Calu3 (cell line): ENCODE results near the gene HOXB5. TPM values are rescaled to one million over a fixed set of nuclear protein-coding genes. Genes with fewer than 3 reads are reported as not detected.
A peak's percentile ranks its signal among the peaks of the same experiment; 100 is the strongest.

Experiments
- BruUV-seq: library from RNA; stranded (reverse); fragments of 400-500 nt; replicated peaks from 2 replicates; lab custom pipeline; 2021; lab: Mats Ljungman, UMichigan
- CTCF ChIA-PET: fragments of 300-600 bp; sonication (Branson Sonifier 250); formaldehyde crosslinking; loops from one replicate; lab custom pipeline; 2022; ENCODE audit warnings: antibody characterized with exemption; lab: Charles Lee
- DNase-seq: peaks from one replicate; pipeline ENCODE4 v3.0.0; 2022
- H3K27ac Mint-ChIP-seq: one replicate; pipeline ENCODE4 v1.8.0; 2022; ENCODE audit warnings: mixed read lengths; ENCODE audit not compliant: unreplicated experiment
- H3K27me3 Mint-ChIP-seq: one replicate; pipeline ENCODE4 v1.8.0; 2022; ENCODE audit warnings: mixed read lengths; ENCODE audit not compliant: unreplicated experiment
- H3K36me3 Mint-ChIP-seq: one replicate; pipeline ENCODE4 v1.8.0; 2022; ENCODE audit warnings: mild to moderate bottlenecking, moderate library complexity, mixed read lengths; ENCODE audit not compliant: insufficient read depth, unreplicated experiment
- H3K4me1 Mint-ChIP-seq: one replicate; pipeline ENCODE4 v1.8.0; 2022; ENCODE audit warnings: mild to moderate bottlenecking, low read depth, mixed read lengths; ENCODE audit not compliant: unreplicated experiment
- H3K4me3 Mint-ChIP-seq: one replicate; pipeline ENCODE4 v1.8.0; 2022; ENCODE audit warnings: mild to moderate bottlenecking, low read depth, moderate library complexity, mixed read lengths; ENCODE audit not compliant: unreplicated experiment
- H3K9me3 Mint-ChIP-seq: one replicate; pipeline ENCODE4 v1.8.0; 2022; ENCODE audit warnings: low read depth, mixed read lengths; ENCODE audit not compliant: unreplicated experiment
- CTCF ChIP-seq: fragments of 200-600 bp; IDR thresholded peaks from one replicate; pipeline ENCODE4 v1.8.0; 2022; ENCODE audit warnings: antibody characterized with exemption; ENCODE audit not compliant: unreplicated experiment
- intact Hi-C: fragments of 100-400 bp; cut with micrococcal nuclease; formaldehyde crosslinking; loops from one replicate; pipeline ENCODE4 v1.10.0; 2022; ENCODE audit not compliant: unreplicated experiment
- total RNA-seq: library from RNA; stranded (reverse); gene quantifications from 2 replicates; pipeline ENCODE4 v1.2.3, GENCODE V29; 2022

Gene HOXB5
- total RNA-seq, 1 experiment from 2014 or later: 48.5 TPM

- no peak for DNase-seq
- peak overlapping the region; percentile 66 for H3K27ac Mint-ChIP-seq
- H3K4me3 Mint-ChIP-seq: no peak overlapping the region
- no TSS peak for BruUV-seq
- CTCF ChIA-PET: interaction anchor here (1.2 kb wide), 1 partner anchor 222 kb away, joined by 3 read pairs; no protein-coding TSS in a partner anchor
- intact Hi-C loops: loop anchor here (5.0 kb wide), 2 partner anchors 32 to 282 kb away; no protein-coding TSS in a partner anchor
- peaks cover 15% of the 10 kb centered on the region for H3K27me3 Mint-ChIP-seq
- peaks cover 51% of the 10 kb centered on the region for H3K4me1 Mint-ChIP-seq
- no peaks in the 10 kb centered on the region for H3K9me3 Mint-ChIP-seq
- peaks cover 99% of the 10 kb centered on the region for H3K36me3 Mint-ChIP-seq
- no peak for TF ChIP-seq CTCF
Measured at GRCh38 chr17:48574505-48575065, 19.0 kb downstream of the HOXB5 start.

GRCh38 chr17:48571826-48572417, 21.7 kb downstream of the HOXB5 start:
- Mint-ChIP-seq H3K27ac (peak overlapping the region; percentile 66), H3K4me1 (peaks cover 39% of the 10 kb centered on the region), H3K27me3 (no peaks in the 10 kb centered on the region), H3K4me3 (no peak overlapping the region), H3K36me3 (peaks cover 86% of the 10 kb centered on the region), H3K9me3 (no peaks in the 10 kb centered on the region)
- TF ChIP-seq CTCF: no peak
- CTCF ChIA-PET: no interaction called here
- no peak for DNase-seq
- no TSS peak for BruUV-seq
- intact Hi-C loops: no loop called here

- Mint-ChIP-seq H3K27me3 (no peaks in the 10 kb centered on the region), H3K9me3 (no peaks in the 10 kb centered on the region)
- BruUV-seq: no TSS peak
Measured at GRCh38 chr17:48571024-48571818, 22.4 kb downstream of the HOXB5 start.

More at GRCh38 chr17:48571024-48571818, 22.4 kb downstream of the HOXB5 start:
- Mint-ChIP-seq H3K4me3 (no peak overlapping the region), H3K27ac (peak overlapping the region; percentile 66), H3K4me1 (peaks cover 32% of the 10 kb centered on the region), H3K36me3 (peaks cover 79% of the 10 kb centered on the region)
- intact Hi-C loops: no loop called here
- CTCF ChIA-PET: no interaction called here
- no peak for DNase-seq
- no peak for TF ChIP-seq CTCF
